Right atrium auricular region (tissue), 2 donors: ENCODE results near the gene CAMTA1. TPM values are rescaled to one million over a fixed set of nuclear protein-coding genes. Genes with fewer than 3 reads are reported as not detected.
A peak's percentile ranks its signal among the peaks of the same experiment; 100 is the strongest.

Source experiments
- DNase-seq: peaks from one replicate; pipeline ENCODE4 v3.0.0-alpha.2; 2019; ENCODE audit warnings: low spot score
- H3K27ac ChIP-seq, 2 donors: fragments of 200-600 bp; sonication (generic); 1 replicate in 1 of 2; 2 replicates in 1 of 2; pipeline ENCODE4 v1.5.1; 2016 to 2019
- H3K27me3 ChIP-seq, 2 donors: fragments of 200-600 bp; sonication (generic); one replicate each; pipeline versions ENCODE4 v1.5.1 to v1.6.0; 2017 to 2019
- H3K36me3 ChIP-seq: fragments of 200-600 bp; sonication (generic); one replicate; pipeline ENCODE4 v1.5.1; 2016
- H3K4me1 ChIP-seq, 2 donors: fragments of 200-600 bp; sonication (generic); one replicate each; pipeline versions ENCODE4 v1.5.1 to v1.6.0; 2017 to 2019
- H3K4me3 ChIP-seq, 2 donors: fragments of 200-600 bp; sonication (generic); 1 replicate in 1 of 2; 2 replicates in 1 of 2; pipeline ENCODE4 v1.5.1; 2017 to 2019; ENCODE audit warnings: mild to moderate bottlenecking in 1 of 2, moderate library complexity in 1 of 2
- H3K9me3 ChIP-seq, 2 donors: fragments of 200-600 bp; sonication (generic); one replicate each; pipeline ENCODE4 v1.5.1; 2019
- total RNA-seq, 2 donors: library from RNA; depleted of rRNA; stranded (reverse); fragments of >200 nt; gene quantifications; one replicate each; pipeline ENCODE4 v1.1.0, GENCODE V29; 2016
- TF ChIP-seq, protein P1 (sequence below), 2 donors: fragments of 200-600 bp; sonication (generic); IDR thresholded peaks; one replicate each; pipeline ENCODE4 v1.5.1; 2019; ENCODE audit warnings: antibody characterized with exemption in 2 of 2

The CAMTA1 gene
- total RNA-seq, 2 donors from 2014 or later = 132 to 190 TPM

DNA sequence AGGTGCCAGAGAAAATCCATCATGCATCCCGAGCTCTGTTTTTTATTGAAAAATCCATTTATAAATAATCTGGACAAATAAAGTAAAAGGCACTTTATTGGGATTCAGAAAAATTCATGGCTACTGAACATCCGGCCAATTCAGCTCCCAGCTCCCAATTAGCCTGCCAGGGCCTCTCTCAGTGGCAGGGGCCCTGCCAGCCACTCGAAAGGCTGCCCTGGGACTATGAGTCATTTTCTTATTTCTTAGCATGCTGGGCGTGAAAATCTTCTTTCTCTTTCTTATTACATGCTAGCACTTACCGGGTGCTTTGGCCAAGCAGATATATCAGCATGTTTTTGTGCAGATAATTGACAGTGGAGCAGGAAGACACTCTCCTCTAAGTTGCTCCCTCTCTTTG lies 283.3 kb downstream of the CAMTA1 start:
- TF ChIP-seq, protein P1, sequence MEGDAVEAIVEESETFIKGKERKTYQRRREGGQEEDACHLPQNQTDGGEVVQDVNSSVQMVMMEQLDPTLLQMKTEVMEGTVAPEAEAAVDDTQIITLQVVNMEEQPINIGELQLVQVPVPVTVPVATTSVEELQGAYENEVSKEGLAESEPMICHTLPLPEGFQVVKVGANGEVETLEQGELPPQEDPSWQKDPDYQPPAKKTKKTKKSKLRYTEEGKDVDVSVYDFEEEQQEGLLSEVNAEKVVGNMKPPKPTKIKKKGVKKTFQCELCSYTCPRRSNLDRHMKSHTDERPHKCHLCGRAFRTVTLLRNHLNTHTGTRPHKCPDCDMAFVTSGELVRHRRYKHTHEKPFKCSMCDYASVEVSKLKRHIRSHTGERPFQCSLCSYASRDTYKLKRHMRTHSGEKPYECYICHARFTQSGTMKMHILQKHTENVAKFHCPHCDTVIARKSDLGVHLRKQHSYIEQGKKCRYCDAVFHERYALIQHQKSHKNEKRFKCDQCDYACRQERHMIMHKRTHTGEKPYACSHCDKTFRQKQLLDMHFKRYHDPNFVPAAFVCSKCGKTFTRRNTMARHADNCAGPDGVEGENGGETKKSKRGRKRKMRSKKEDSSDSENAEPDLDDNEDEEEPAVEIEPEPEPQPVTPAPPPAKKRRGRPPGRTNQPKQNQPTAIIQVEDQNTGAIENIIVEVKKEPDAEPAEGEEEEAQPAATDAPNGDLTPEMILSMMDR (IDR thresholded peaks at IDR 0.05) = no peak

DNA sequence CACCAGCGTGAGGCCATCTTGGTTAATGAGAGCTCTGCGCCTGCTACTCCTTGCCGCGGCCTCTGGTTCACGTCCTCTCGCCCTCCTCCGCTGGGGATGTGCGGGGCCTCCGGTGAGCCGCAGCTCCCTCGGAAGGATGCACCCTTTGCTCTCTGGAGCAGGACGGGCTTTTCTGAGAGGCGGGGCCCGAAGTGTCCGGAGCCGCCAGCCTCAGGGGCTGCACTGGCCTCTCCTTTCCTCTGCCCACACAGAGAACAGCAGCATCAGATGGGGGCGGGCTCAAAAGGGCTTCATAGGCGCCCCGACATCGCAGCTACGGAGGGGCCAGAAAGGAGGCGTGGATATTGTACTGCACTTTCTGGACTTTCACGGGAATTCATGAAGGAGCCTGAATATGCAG lies 284.7 kb downstream of the CAMTA1 start:
- H3K4me3 ChIP-seq = peak overlapping the region; percentile 18 to 39
- DNase-seq = no peak
- no peaks in the 10 kb centered on the region for H3K36me3 ChIP-seq
- TF ChIP-seq, protein P1 (IDR thresholded peaks at IDR 0.05) = no peak
- H3K4me1 ChIP-seq = peaks cover 0 to 6% of the 10 kb centered on the region in 2 donors
- H3K27ac ChIP-seq = no peak overlapping the region
- no peaks in the 10 kb centered on the region for H3K9me3 ChIP-seq
- no peaks in the 10 kb centered on the region for H3K27me3 ChIP-seq

More for the DNA sequence above, 283.3 kb downstream of the CAMTA1 start:
- Histone ChIP-seq H3K4me3 (no peak overlapping the region), H3K27ac (no peak overlapping the region), H3K9me3 (no peaks in the 10 kb centered on the region), H3K4me1 (peaks cover 0 to 6% of the 10 kb centered on the region in 2 donors), H3K36me3 (no peaks in the 10 kb centered on the region), H3K27me3 (no peaks in the 10 kb centered on the region)
- no peak for DNase-seq

DNA sequence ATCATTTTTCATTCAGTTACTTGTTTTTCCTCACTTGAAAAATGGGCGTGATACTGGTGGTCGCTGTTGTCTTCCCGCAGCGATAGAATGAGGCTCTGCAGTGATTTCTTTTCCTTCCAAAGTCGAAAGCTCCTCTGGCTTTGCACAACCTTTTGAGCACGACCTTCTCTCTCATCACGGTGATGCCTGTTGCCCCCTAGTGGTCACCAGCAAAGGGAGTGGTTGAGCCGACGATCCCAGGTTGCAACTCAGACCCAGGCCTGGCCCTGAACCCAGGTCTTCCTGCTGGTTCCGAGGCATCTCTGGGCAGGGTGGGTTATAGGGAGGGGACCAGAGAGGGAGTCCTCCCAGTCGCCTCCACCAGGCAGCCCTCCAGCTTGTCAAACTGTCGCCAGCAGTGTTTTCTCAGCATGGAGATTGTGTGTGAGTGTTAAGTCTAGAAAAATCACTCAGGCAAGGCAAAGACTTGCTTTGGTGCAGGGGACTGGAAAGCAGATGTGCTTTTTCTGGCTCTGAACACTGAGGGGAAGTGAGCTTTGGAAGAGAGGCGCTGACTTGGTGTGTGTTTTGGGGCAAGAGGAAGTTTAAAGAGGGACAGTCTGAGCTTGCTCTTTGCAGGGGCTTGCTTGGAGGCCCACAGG lies 285.3 kb downstream of the CAMTA1 start:
- Histone ChIP-seq H3K27ac (no peak overlapping the region), H3K27me3 (no peaks in the 10 kb centered on the region), H3K36me3 (no peaks in the 10 kb centered on the region), H3K4me3 (peak overlapping the region; percentile 18 to 39), H3K4me1 (peaks cover 0 to 6% of the 10 kb centered on the region in 2 donors), H3K9me3 (no peaks in the 10 kb centered on the region)
- TF ChIP-seq, protein P1 (IDR thresholded peaks at IDR 0.05) = peak; percentile 69 to 89
- peak; percentile 68 for DNase-seq

DNA sequence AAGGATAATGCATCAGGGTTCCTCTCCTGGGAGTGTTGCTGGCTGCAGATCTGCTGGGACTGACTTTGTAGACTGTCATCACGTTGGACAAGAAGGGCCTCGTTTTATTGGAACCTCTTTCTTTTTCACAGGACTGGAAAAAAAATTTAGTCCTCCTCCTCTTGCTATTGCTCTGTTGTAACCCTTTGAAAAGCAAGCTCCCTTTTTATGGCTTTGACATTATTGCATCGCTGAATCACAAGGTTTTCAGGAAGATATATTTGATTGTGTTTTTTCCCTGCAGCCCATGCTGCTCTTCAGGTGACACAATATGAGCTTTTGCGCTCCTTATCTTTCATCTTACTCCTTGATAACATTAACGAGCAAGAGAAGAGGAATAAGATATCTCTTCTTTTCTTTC lies 290.9 kb downstream of the CAMTA1 start:
- Histone ChIP-seq H3K27ac (no peak overlapping the region), H3K9me3 (peaks cover 0 to 7% of the 10 kb centered on the region in 2 donors), H3K4me3 (no peak overlapping the region), H3K27me3 (no peaks in the 10 kb centered on the region), H3K36me3 (no peaks in the 10 kb centered on the region), H3K4me1 (no peaks in the 10 kb centered on the region)
- TF ChIP-seq, protein P1 (IDR thresholded peaks at IDR 0.05) = no peak
- DNase-seq = no peak

DNA sequence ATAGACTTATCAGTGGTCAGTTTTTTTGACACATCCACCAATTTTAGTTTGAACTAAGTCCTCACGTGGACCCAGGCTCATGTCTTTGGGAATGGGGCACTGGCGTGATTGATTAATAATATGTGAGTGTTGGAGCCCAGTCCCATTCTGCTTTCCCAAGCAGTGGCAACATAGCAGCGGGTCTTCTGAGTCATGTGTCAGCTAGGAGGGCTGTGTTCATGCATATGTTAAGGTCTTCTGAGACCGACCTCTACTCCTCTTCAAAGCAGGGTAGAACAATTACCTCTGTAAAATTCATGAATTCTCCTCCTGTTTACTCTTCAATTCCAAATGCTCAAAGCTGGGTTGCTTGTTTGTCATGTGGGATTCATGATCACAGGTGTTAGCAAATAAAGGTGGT lies 291.3 kb downstream of the CAMTA1 start:
- no peaks in the 10 kb centered on the region for H3K27me3 ChIP-seq
- H3K4me3 ChIP-seq = no peak overlapping the region
- no peaks in the 10 kb centered on the region for H3K4me1 ChIP-seq
- TF ChIP-seq, protein P1 (IDR thresholded peaks at IDR 0.05) = no peak
- no peak for DNase-seq
- H3K36me3 ChIP-seq = no peaks in the 10 kb centered on the region
- peaks cover 0 to 7% of the 10 kb centered on the region in 2 donors for H3K9me3 ChIP-seq
- no peak overlapping the region for H3K27ac ChIP-seq

DNA sequence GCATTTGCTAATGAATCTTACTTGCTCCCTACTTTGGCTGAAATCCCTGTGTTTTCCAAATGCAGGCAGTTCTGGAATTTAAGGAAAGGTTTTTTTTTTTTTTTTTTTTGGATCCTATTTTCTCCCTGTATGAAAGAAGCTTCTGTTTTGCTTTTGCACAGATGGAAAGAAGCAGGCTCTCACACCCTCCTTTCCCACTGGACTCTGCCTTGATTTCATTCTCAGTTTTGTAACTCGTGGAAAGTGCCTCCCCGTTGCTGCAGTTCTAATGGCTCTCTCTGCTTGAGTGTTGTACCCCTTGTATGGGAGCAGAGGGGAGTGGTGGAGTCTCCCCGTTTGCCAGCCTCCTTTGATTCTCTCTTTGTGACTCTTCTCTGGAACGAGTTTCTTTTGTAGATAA lies 291.9 kb downstream of the CAMTA1 start:
- no peaks in the 10 kb centered on the region for H3K4me1 ChIP-seq
- peaks cover 0 to 7% of the 10 kb centered on the region in 2 donors for H3K9me3 ChIP-seq
- no peak overlapping the region for H3K27ac ChIP-seq
- no peaks in the 10 kb centered on the region for H3K36me3 ChIP-seq
- no peak overlapping the region for H3K4me3 ChIP-seq
- no peak for DNase-seq
- TF ChIP-seq, protein P1 (IDR thresholded peaks at IDR 0.05) = no peak
- no peaks in the 10 kb centered on the region for H3K27me3 ChIP-seq
